Stimulated activated CD8-positive, alpha-beta memory T cell treated with anti-CD3 and anti-CD28 coated beads, Interleukin-2, amount 100 ng/mL, for 48 hours (primary cell): Measurements from ENCODE around the gene FAM111B.
"Not testable (repeated sequence)": the region's sequence is repeated elsewhere in the genome, so short reads cannot be mapped to it uniquely, and the experiment has no call there.

Experiments used
- DNase-seq, 2 donors: peaks; one replicate each; pipeline ENCODE4 v3.0.0-alpha.2; 2020; ENCODE audit warnings: low read depth in 2 of 2

The FAM111B gene

GRCh38 chr11:59102259-59102765 is 4.7 kb upstream of the FAM111B start:
- DNase-seq, result peak; percentile 42 to 52

- not testable (repeated sequence) for DNase-seq
These were observed 684 bp downstream of the FAM111B start for GRCh38 chr11:59107721-59108120.

- DNase-seq, result no peak
These were observed 5.5 kb downstream of the FAM111B start for GRCh38 chr11:59112494-59112893.

- no peak for DNase-seq
These were observed 7.3 kb downstream of the FAM111B start for GRCh38 chr11:59114344-59114743.

- DNase-seq, result no peak
These were observed 8.5 kb downstream of the FAM111B start for GRCh38 chr11:59115553-59115952.

- DNase-seq, result no peak
These were observed 10.7 kb downstream of the FAM111B start for GRCh38 chr11:59117774-59118173.

GRCh38 chr11:59119826-59120225 is 12.8 kb downstream of the FAM111B start:
- no peak for DNase-seq

GRCh38 chr11:59135648-59136461 is 28.8 kb downstream of the FAM111B start:
- DNase-seq, result peak; percentile 80 to 85

GRCh38 chr11:59136551-59136950 is 29.5 kb downstream of the FAM111B start:
- not testable (repeated sequence) for DNase-seq

- no peak for DNase-seq
These were observed 30.2 kb downstream of the FAM111B start for GRCh38 chr11:59137190-59137589.

GRCh38 chr11:59138643-59139042 is 31.6 kb downstream of the FAM111B start:
- DNase-seq, result no peak

- no peak for DNase-seq
These were observed 34.2 kb downstream of the FAM111B start for GRCh38 chr11:59141191-59141590.

GRCh38 chr11:59141673-59142460 is 34.8 kb downstream of the FAM111B start:
- DNase-seq, result no peak

GRCh38 chr11:59142530-59143507 is 35.8 kb downstream of the FAM111B start, which contains the start of gene FAM111A:
Gene FAM111A, plus strand, starts transcription at chr11:59142856. Its CDS starts 6,017 bp downstream, at chr11:59148873.
- peak; percentile 64 to 76 for DNase-seq

- DNase-seq, result no peak
These were observed 37.1 kb downstream of the FAM111B start for GRCh38 chr11:59144096-59144495.

- DNase-seq, result peak; percentile 51 to 56
These were observed 37.7 kb downstream of the FAM111B start for GRCh38 chr11:59144579-59145345.

GRCh38 chr11:59145534-59145933 is 38.5 kb downstream of the FAM111B start:
- DNase-seq, result no peak

GRCh38 chr11:59151761-59152160 is 44.7 kb downstream of the FAM111B start:
- DNase-seq, result no peak

- no peak for DNase-seq
These were observed 45.4 kb downstream of the FAM111B start for GRCh38 chr11:59152312-59152951.

- no peak for DNase-seq
These were observed 47.6 kb downstream of the FAM111B start for GRCh38 chr11:59154610-59155009.
